Motor neuron (in vitro differentiated cells): Measurements from ENCODE around the gene SRRM2. TPM values are rescaled to one million over a fixed set of nuclear protein-coding genes. Genes with fewer than 3 reads are reported as not detected.

Experiments used
- ATAC-seq, 8 experiments: fragments of 200-7000 bp; cut with Tn5 transposase; replicated peaks in 6 of 8; 2 replicates each; pipeline ENCODE4 v1.8.0; 2021; ENCODE audit warnings: mild to moderate bottlenecking in 8 of 8, moderate library complexity in 8 of 8
- H3K27ac ChIP-seq, 2 donors: fragments of 250-450 bp; sonication (Bioruptor Pico); 2 replicates each; pipeline ENCODE4 v1.9.0; 2021; ENCODE audit warnings: antibody characterized with exemption in 2 of 2, mild to moderate bottlenecking in 2 of 2, moderate library complexity in 1 of 2
- H3K4me1 ChIP-seq, 2 donors: fragments of 250-450 bp; sonication (Bioruptor Pico); replicated peaks in 1 of 2; 2 replicates each; pipeline ENCODE4 v1.6.1; 2021; ENCODE audit warnings: antibody characterized with exemption in 2 of 2, mild to moderate bottlenecking in 2 of 2, moderate library complexity in 1 of 2
- H3K4me3 ChIP-seq, 5 donors: fragments of 250-450 bp; sonication (Bioruptor Pico); 2 replicates each; pipeline ENCODE4 v1.9.0; 2021; ENCODE audit warnings: antibody characterized with exemption in 5 of 5, mild to moderate bottlenecking in 5 of 5, moderate library complexity in 4 of 5
- whole genome bisulfite sequencing, 10 experiments: fragments of 450-650 bp; shearing (Covaris generic); methylation state at CpG; one replicate each; pipeline ENCODE4 v1.0.0; 2022; 5-methylcytosine and 5-hydroxymethylcytosine counted together
- in situ Hi-C, 9 experiments: fragments of 400-800 bp; cut with MboI; loops; one replicate each; pipeline ENCODE4 v1.15.0; 2021; ENCODE audit warnings: low sequenced_read_pairs in 9 of 9, low pct_unique_long_range_greater_than_20kb in 2 of 9; ENCODE audit not compliant: unreplicated experiment in 9 of 9
- total RNA-seq, 8 experiments: library from RNA; unstranded; fragments of 300-600 nt; gene quantifications; 2 replicates each; pipeline versions ENCODE4 v1.2.3 to v1.2.4, GENCODE V29; 2022

Gene SRRM2
- total RNA-seq, 8 experiments from 2014 or later: 66.4 to 557 (median 130) TPM

DNA sequence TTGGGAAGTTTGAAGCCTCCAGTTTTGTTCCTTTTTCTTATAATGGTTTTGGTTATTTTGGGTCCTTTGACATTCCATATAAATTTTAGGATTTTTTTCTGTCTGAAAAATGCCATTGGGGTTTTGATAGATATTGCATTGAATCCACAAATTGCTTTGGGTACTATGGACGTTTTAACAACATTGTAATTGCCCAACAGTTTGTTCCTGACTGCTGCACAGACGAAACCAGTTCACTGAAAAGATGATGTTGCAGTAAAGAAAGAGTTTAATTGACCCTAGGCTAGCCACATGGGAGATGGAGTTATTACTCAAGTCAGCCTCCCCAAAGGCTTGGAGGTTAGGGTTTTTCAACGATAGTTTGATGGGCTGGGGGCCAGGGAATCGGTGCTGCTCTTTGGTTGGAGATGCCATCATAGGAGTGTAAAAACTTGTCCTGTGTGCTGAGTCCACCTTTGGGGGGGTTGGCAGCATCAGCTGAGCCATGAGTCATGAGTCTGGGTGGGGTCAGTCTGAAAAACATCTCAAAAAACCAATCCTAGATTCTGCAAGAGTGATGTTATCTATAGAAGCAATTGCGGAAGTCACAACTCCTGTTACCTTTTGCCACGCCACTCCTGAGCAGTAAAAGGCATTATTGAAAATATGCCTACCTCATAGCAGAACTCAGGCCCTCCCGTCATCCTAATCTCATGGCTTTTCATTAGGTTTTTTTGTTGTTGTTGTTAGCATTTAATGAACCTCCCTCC lies 43.1 kb downstream of the SRRM2 start:
- Histone ChIP-seq H3K27ac (no peak overlapping the region), H3K4me1 (no peaks in the 10 kb centered on the region), H3K4me3 (no peak overlapping the region)
- ATAC-seq: peak in 2 of 8 experiments; percentile 59 to 69
- WGBS, 10 experiments: 26 to 85% (median 64%) methylated on average over 2 to 7 of the region's 7 CpGs; no CpG with 5 or more reads in 1 of the 10 experiments
- in situ Hi-C loops: no loop called here

DNA sequence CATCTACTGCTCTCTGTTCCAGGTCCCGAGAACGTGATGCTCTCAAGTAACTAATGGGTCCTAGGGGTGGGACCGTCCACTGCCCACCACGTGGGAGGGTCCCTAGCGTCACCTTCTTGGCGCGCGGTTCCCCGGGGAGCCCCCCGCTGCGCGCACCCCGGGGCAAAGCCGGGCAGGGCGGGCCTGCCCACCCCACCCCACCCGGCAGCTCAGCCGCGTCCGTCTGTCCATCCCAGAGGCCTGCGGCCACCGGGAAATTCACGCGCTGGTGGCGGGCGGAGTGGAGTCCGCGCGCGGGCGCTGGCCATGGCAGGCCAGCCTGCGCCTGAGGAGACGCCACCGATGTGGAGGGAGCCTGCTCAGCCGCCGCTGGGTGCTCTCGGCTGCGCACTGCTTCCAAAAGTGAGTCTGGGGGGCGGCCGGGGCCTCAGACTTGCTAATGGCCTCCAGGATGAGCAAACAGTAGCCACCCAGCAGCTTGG lies 46.3 kb downstream of the SRRM2 start:
- in situ Hi-C loops: no loop called here
- Histone ChIP-seq H3K4me1 (no peaks in the 10 kb centered on the region), H3K4me3 (no peak overlapping the region), H3K27ac (no peak overlapping the region)
- peak in 2 of 8 experiments; percentile 23 to 34 for ATAC-seq
- WGBS, 10 experiments: 75% methylated on average over 2 of the region's 39 CpGs; no CpG with 5 or more reads in 9 of the 10 experiments

- Histone ChIP-seq H3K27ac (no peak overlapping the region), H3K4me1 (no peaks in the 10 kb centered on the region), H3K4me3 (no peak overlapping the region)
- 67 to 100% (median 81%) methylated on average over 1 to 13 of the region's 21 CpGs; no CpG with 5 or more reads in 4 of the 10 experiments for WGBS, 10 experiments
- peak in 1 of 8 experiments; percentile 70 for ATAC-seq
- in situ Hi-C loops: no loop called here
Observed at GRCh38 chr16:2799205-2799858, 46.9 kb downstream of the SRRM2 start.

DNA sequence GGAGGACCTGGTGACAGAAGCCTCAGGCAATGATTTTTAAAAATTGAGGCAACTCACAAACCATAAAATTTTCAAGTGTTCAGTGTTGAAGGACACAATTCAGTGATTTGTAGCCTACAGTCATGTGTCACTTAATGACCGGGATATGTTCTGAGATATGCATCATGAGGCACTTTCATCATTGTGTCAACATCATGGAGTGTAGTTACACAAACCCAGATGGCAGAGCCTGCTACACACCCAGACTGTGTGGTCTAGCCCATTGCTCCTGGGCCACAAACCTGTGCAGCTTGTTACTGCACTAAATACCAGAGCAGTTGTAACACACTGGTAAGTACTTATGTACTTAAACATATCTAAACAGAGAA lies 47.4 kb downstream of the SRRM2 start:
- in situ Hi-C loops: no loop called here
- 80 to 100% (median 100%) methylated on average over 1 of the region's 1 CpG; no CpG with 5 or more reads in 6 of the 10 experiments for WGBS, 10 experiments
- Histone ChIP-seq H3K4me3 (no peak overlapping the region), H3K4me1 (no peaks in the 10 kb centered on the region), H3K27ac (no peak overlapping the region)
- ATAC-seq: peak in 3 of 8 experiments; percentile 69 to 96 (median 85)

DNA sequence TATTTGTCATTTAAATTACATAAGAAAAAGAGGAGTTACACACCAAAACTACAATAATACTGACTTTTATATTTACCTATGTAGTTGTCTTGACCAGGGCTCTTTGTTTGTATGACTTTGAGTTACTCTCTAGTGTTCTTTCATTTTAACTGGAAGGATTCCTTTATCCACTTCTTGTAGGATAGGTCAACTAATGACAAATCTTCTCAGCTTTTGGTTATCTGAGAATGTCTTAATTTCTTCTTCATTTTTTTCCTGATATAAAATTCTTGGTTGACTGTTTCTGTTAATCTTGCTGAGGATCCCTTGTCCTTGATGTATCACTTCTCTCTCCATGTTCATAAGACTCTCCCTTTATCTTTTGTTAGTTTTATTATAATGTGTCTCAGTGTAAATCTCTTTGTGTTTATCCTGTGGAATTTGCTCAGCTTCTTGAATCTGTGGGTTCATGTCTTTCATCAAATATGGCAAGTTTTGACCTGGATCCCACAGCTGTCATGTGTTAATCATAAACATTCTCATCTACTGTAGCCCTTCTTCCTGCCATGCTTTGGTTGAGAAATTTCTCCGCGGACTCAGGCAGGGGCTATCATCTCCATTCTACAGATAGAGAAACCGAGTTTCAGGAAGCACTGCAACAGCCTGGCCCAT lies 51.2 kb downstream of the SRRM2 start:
- in situ Hi-C loops: no loop called here
- ATAC-seq: no peak
- Histone ChIP-seq H3K27ac (no peak overlapping the region), H3K4me1 (no peaks in the 10 kb centered on the region), H3K4me3 (no peak overlapping the region)
- 20 to 92% (median 67%) methylated on average over 1 to 3 of the region's 3 CpGs; no CpG with 5 or more reads in 3 of the 10 experiments for WGBS, 10 experiments

DNA sequence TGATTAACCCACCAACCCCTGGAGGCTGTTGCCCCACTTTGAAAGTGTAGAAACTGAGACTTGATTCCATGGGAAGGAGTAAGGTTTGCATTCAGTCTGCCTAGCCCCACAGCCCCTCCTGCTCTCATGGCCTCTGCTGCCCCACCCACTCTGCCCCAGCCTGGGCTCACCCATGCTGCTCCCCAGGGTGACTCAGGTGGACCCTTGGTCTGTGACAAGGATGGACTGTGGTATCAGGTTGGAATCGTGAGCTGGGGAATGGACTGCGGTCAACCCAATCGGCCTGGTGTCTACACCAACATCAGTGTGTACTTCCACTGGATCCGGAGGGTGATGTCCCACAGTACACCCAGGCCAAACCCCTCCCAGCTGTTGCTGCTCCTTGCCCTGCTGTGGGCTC lies 52.3 kb downstream of the SRRM2 start:
- Histone ChIP-seq H3K4me1 (no peaks in the 10 kb centered on the region), H3K27ac (no peak overlapping the region), H3K4me3 (no peak overlapping the region)
- 60 to 80% (median 80%) methylated on average over 1 of the region's 4 CpGs; no CpG with 5 or more reads in 7 of the 10 experiments for WGBS, 10 experiments
- in situ Hi-C loops: no loop called here
- ATAC-seq: no peak

DNA sequence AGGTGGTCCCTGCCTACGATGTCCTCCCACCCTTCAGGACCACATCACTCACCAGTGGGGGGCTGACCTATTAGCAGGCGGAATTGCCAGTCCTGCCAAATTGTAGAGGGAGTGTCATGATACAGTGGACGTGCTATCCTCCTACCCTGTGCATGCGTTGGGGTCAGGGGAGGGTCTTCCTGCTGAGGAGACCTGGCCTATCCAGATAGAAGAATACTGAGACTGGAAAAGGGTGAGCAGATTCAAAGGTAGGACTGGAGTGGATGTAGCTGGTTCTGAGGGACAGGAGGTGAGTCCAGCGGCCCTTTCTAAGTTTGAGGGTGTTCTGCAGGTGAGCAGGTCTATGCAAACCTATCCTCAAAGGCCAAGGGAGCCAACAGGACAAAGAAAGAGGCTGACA lies 53.8 kb downstream of the SRRM2 start:
- in situ Hi-C loops: no loop called here
- no peaks in the 10 kb centered on the region for H3K4me1 ChIP-seq
- no peak overlapping the region for H3K27ac ChIP-seq
- no peak overlapping the region for H3K4me3 ChIP-seq
- no peak for ATAC-seq
- 30 to 80% (median 57%) methylated on average over 1 to 3 of the region's 5 CpGs; no CpG with 5 or more reads in 3 of the 10 experiments for WGBS, 10 experiments

- H3K4me3 ChIP-seq: no peak overlapping the region
- H3K27ac ChIP-seq: no peak overlapping the region
- no peaks in the 10 kb centered on the region for H3K4me1 ChIP-seq
- no peak for ATAC-seq
- in situ Hi-C loops: no loop called here
- 69 to 80% (median 72%) methylated on average over 2 to 5 of the region's 7 CpGs; no CpG with 5 or more reads in 6 of the 10 experiments for WGBS, 10 experiments
Observed at GRCh38 chr16:2808181-2808580, 55.7 kb downstream of the SRRM2 start.

GRCh38 chr16:2809149-2809760 lies 56.8 kb downstream of the SRRM2 start:
- Histone ChIP-seq H3K27ac (no peak overlapping the region), H3K4me1 (no peaks in the 10 kb centered on the region), H3K4me3 (no peak overlapping the region)
- in situ Hi-C loops: no loop called here
- 20 to 74% (median 68%) methylated on average over 1 to 3 of the region's 3 CpGs for WGBS, 10 experiments
- ATAC-seq: no peak

DNA sequence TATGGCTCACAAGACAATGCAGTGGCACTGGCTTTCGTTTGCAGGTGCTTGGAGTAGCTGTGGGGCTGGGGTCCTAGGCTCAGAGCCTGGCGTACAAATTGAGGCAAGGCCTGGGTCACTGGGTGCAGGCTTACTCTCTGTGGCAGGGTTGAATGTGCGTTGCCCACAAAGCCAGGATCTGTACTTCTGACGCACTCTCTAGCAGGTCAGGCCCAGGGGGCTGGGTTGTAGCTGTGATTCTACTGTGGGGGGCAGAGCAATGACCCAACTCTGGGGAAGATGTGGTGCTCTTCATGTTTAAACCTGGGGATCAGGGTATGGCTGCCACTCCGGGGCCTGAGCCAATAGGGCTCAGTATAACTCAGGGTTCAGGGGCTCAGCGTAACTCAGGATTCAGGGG lies 58.2 kb downstream of the SRRM2 start:
- no peak overlapping the region for H3K27ac ChIP-seq
- WGBS, 10 experiments: 40 to 75% (median 50%) methylated on average over 1 to 3 of the region's 6 CpGs; no CpG with 5 or more reads in 3 of the 10 experiments
- no peaks in the 10 kb centered on the region for H3K4me1 ChIP-seq
- in situ Hi-C loops: no loop called here
- no peak overlapping the region for H3K4me3 ChIP-seq
- ATAC-seq: no peak

DNA sequence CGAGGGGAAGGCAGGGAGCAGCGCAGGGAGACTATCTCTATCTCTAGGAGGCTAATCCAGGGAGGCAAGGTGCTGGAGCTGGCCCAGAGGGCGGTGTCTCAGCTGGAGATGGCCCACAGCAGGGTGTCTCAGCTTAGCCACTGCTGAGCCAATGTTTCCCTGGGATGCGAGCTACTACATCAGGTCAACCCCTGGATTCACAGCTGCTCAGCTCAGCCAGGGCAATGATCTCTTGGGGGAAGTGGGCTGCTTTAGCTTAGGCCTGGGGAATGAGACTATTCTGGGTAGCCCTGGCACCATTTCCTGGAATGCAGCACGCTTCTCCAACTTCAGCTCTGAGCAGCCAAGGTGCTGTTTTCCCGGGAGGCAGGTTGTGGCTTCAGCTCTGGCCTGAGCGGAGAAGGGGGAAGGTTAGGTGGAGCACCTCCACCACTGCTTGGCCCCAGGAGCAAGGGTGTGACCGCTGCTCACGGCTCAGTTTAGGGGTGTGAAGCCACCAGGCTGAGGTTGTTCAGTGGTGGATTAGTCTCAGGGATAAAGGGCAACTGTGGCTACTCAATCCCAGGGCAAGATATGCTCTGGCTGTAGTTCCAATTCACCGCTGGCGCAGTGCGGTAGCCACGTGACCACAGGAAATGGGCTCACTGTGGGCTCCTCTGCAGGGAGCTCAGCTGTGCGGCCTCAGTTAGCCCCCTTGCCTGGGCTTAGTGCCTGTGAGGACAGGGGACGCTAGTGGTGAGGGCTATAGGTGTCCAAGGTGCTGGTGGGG lies 59.4 kb downstream of the SRRM2 start:
- WGBS, 10 experiments: 20 to 100% (median 69%) methylated on average over 1 to 9 of the region's 15 CpGs; no CpG with 5 or more reads in 3 of the 10 experiments
- in situ Hi-C loops: no loop called here
- no peak overlapping the region for H3K4me3 ChIP-seq
- H3K27ac ChIP-seq: no peak overlapping the region
- no peaks in the 10 kb centered on the region for H3K4me1 ChIP-seq
- peak in 3 of 8 experiments; percentile 49 to 73 (median 69) for ATAC-seq

- Histone ChIP-seq H3K4me3 (no peak overlapping the region), H3K27ac (no peak overlapping the region), H3K4me1 (no peaks in the 10 kb centered on the region)
- ATAC-seq: no peak
- in situ Hi-C loops: no loop called here
- WGBS, 10 experiments: 27 to 88% (median 75%) methylated on average over 1 to 3 of the region's 7 CpGs
Observed at GRCh38 chr16:2813771-2814221, 61.4 kb downstream of the SRRM2 start.
